Measurements from ENCODE around the gene RHOF. TPM values are rescaled to one million over a fixed set of nuclear protein-coding genes. Genes with fewer than 3 reads are reported as not detected.

Gene RHOF
- total and polyA plus RNA-seq, 12 donors = 4.1 to 49.5 (median 21.8) TPM

DNA sequence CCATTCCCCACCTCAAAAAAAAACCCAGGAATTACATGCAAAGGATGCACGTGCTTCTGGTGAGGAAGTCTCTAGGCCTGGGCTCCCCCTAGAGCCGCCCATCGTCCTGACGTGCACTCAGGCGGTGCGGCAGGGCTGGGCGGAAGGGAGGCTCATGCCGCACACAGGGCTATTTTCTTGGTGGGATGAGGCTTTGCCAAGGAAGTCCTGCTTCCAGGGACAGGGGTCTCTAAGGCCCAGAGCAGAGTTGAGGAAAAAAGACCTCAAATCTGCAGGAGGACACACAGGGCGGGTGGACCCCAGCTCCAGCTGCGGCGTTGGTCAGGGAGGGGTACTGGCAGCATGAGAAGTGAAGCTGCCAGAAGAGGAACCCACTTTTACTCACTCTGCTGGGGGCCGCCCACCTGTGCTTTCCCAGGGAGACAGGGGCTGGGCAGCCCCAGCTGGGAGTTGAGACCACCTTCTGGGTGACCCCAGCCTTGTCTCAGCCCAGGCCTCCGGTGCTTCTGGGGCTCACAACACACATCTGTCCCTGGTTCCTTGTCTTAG, 4.2 kb downstream of the RHOF start:
- TF ChIP-seq, protein P1, sequence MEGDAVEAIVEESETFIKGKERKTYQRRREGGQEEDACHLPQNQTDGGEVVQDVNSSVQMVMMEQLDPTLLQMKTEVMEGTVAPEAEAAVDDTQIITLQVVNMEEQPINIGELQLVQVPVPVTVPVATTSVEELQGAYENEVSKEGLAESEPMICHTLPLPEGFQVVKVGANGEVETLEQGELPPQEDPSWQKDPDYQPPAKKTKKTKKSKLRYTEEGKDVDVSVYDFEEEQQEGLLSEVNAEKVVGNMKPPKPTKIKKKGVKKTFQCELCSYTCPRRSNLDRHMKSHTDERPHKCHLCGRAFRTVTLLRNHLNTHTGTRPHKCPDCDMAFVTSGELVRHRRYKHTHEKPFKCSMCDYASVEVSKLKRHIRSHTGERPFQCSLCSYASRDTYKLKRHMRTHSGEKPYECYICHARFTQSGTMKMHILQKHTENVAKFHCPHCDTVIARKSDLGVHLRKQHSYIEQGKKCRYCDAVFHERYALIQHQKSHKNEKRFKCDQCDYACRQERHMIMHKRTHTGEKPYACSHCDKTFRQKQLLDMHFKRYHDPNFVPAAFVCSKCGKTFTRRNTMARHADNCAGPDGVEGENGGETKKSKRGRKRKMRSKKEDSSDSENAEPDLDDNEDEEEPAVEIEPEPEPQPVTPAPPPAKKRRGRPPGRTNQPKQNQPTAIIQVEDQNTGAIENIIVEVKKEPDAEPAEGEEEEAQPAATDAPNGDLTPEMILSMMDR (IDR thresholded peaks at IDR 0.05) = peak in 1 of 6 experiments; percentile 6
- no peak for TF ChIP-seq POLR2A (IDR thresholded peaks at IDR 0.05)
- intact Hi-C loops (cut with DNase I) = no loop called here
- Histone ChIP-seq H3K36me3 (replicated peaks in 1 of 2) (no peaks in the 10 kb centered on the region), H3K27ac (peak overlapping the region in 3 of 5 donors; percentile 16 to 73 (median 59)), H3K9me3 (replicated peaks in 1 of 3) (no peaks in the 10 kb centered on the region), H3K4me3 (no peak overlapping the region), H3K4me1 (replicated peaks in 1 of 2) (peaks cover 23 to 33% of the 10 kb centered on the region in 2 donors), H3K27me3 (no peaks in the 10 kb centered on the region)
- peak in 2 of 7 donors; percentile 17 to 40 for DNase-seq
- WGBS, 4 donors = 64 to 78% (median 70%) methylated on average over 11 to 13 of the region's 13 CpGs

DNA sequence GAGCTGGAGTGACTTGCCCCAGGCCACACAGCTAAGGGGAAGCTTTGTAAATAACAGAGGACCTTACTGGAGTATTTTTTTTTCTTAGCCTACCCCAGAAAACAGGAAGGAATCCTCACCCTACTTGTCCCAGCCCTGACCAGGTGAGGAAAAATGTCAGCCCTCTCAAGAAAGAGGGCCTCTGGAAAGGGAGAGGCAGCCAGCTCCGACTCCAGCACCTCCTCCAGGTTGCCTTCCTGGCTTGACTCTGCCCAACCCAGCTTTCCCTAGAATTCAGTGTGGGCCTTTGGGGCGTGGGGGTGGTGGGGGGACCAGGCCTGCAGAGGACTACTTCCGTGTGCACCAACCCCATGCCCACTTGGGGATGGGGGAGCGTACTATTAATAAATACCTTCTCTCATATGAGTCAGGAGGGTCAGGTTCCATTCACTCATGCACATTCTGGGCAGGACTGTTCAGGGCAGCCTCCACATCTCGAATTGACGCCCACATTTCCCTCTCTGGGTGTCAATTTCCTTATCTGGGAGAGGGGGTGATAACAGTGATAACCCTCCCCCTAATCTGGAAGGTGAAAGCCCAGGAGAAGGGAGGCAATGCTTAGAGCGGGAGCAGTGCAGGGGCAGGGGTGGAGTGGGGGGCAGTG, 5.2 kb downstream of the RHOF start:
- no peak for DNase-seq
- no peak for TF ChIP-seq POLR2A (IDR thresholded peaks at IDR 0.05)
- TF ChIP-seq, protein P1 (IDR thresholded peaks at IDR 0.05) = no peak
- Histone ChIP-seq H3K36me3 (replicated peaks in 1 of 2) (no peaks in the 10 kb centered on the region), H3K27me3 (no peaks in the 10 kb centered on the region), H3K4me1 (replicated peaks in 1 of 2) (peaks cover 15 to 23% of the 10 kb centered on the region in 2 donors), H3K27ac (no peak overlapping the region), H3K4me3 (no peak overlapping the region), H3K9me3 (replicated peaks in 1 of 3) (no peaks in the 10 kb centered on the region)
- 78 to 93% (median 88%) methylated on average over 5 to 7 of the region's 7 CpGs for WGBS, 4 donors
- intact Hi-C loops (cut with DNase I) = no loop called here

DNA sequence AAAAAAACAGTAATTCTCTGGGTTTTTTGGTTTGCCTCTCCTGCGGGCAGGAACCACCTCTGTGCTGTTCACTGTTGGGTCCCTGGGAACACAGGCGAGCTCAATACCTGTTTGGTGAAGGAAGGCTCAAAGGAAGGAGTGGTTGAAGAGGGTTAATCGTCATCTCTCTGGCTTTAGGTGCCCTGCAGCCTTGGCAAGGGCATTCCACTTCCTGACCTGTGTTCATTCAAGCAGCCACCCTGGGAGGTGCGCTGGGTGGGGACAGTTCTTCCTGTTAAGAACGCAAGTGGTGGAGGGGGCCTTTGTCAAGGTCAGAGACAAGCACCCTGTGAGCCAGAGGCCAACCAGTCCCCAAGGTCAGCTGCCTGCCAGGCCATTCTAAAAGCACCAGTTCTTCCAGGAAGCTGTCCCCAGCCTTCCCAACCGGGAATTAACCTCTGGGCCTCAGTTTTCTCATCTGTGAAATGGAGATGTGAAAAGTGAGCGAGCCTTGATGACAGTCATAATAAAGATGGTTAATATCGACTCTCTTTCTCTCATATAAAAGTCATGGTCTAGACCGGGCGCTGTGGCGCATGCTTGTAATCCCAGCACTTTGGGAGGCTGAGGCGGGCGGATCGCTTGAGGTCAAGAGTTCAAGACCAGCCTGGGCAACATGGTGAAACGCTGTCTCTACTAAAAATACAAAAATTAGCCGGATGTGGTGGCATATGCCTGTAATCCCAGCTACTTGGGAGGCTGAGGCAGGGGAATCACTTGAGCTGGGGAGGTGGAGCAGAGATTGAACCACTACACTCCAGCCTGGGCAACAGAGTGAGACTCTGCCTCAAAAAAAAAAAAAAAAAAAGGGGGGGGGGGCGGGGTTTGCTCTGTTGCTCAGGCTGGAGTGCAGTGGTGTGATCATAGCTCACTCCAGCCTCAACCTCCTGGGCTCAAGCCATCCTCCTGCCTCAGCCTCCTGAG, 6.1 kb downstream of the RHOF start:
- Histone ChIP-seq H3K4me1 (replicated peaks in 1 of 2) (peaks cover 10 to 18% of the 10 kb centered on the region in 2 donors), H3K27me3 (no peaks in the 10 kb centered on the region), H3K27ac (peak overlapping the region; percentile 38 to 94 (median 68)), H3K9me3 (replicated peaks in 1 of 3) (no peaks in the 10 kb centered on the region), H3K4me3 (no peak overlapping the region), H3K36me3 (replicated peaks in 1 of 2) (no peaks in the 10 kb centered on the region)
- DNase-seq = peak in 3 of 7 donors; percentile 56 to 72 (median 58)
- 62 to 78% (median 70%) methylated on average over 16 to 17 of the region's 17 CpGs for WGBS, 4 donors
- intact Hi-C loops (cut with DNase I) = no loop called here
- no peak for TF ChIP-seq POLR2A (IDR thresholded peaks at IDR 0.05)
- TF ChIP-seq, protein P1 (IDR thresholded peaks at IDR 0.05) = no peak

DNA sequence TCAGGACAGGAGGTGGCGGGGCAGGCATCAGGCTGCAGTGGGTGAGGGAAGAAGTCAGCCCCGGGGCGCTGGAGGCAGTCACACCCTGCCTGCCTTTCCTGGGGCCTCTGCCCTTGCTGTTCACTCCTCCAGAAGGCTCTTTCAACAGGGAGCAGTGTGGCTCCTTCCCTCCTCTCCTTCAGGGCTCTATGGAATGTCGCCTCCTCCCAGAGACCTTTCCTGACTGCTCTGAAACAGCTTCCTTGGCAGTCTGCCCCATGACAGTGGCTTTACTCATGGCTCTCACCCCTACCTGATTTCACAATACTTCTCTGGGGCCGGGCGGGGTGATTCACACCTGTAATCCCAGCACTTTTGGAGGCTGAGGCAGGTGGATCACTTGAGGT, 7.1 kb downstream of the RHOF start:
- peak; percentile 89 to 98 (median 97) for DNase-seq
- TF ChIP-seq, protein P1 (IDR thresholded peaks at IDR 0.05) = no peak
- TF ChIP-seq POLR2A (IDR thresholded peaks at IDR 0.05) = peak in 1 of 2 donors; percentile 67
- intact Hi-C loops (cut with DNase I) = no loop called here
- WGBS, 4 donors = 26 to 42% (median 36%) methylated on average over 3 to 6 of the region's 6 CpGs
- peak overlapping the region; percentile 38 to 94 (median 68) for H3K27ac ChIP-seq
- no peaks in the 10 kb centered on the region for H3K9me3 ChIP-seq (replicated peaks in 1 of 3)
- H3K4me1 ChIP-seq (replicated peaks in 1 of 2) = peaks cover 10 to 27% of the 10 kb centered on the region in 2 donors
- H3K27me3 ChIP-seq = no peaks in the 10 kb centered on the region
- no peaks in the 10 kb centered on the region for H3K36me3 ChIP-seq (replicated peaks in 1 of 2)
- H3K4me3 ChIP-seq = no peak overlapping the region

Measured in adrenal gland (tissue), 12 donors.